GM19099 (cell line): ENCODE results near the gene LRRC74A.

Experiments
- POLR2A ChIP-seq: IDR thresholded peaks from 3 replicates; pipeline ENCODE4 v1.6.1; 2011; ENCODE audit warnings: low read depth; ENCODE audit not compliant: insufficient read length; ENCODE audit errors: extremely low read depth

Gene LRRC74A

DNA sequence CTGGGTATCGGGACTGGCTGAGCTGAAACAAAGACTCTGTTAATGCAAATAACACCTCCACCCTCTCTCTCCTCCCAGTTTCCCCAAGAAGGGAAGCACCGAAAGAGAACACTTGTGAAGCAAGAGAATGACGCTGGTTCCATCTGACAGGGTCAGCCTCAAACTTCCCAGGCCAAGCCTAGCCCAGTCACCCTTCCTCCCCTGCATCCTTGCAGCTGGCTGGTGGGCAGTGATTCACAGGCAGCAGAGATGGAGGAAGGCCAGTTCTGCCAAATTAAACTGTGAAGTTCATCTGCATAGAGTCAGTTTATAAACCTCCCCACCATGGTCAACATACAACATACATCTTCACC, 2.8 kb downstream of the LRRC74A start:
- TF ChIP-seq POLR2A = no peak

DNA sequence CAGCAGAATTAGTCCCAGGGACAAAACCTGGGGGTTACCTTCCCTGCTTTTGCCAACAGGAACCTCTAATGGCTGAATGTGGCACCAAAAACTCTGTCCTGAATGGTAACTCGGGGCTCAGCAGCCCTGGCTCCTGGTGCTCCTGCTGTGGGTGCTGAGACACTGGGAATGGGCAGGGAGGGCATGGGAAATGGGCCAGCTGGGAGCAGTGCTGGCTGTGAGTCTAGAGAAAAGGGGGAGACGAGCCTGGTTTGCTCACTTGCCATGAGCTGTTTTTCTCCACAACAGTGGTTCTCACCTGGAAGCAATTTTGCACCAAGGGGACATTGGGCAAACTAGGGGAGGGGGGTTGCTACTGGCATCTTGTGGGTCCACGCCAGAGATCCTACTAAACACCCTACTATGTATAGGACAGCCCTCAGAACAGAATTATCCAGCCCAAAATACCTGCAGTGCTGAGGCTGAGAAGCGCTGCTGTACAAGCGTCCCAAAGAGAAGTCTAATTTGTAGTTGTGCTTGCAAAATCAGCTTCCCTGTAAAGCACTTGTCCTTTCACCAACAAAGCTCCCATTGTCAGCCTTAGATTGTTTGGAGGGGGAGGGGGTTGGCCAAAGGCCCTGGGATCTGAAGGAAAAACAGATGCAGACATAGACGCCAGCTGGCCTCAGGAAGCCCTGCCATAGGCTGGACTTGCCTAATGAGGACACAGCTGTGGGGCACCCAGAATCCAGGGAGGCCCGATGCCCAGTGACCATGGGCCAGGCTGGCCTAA, 3.6 kb downstream of the LRRC74A start:
- TF ChIP-seq POLR2A = no peak

DNA sequence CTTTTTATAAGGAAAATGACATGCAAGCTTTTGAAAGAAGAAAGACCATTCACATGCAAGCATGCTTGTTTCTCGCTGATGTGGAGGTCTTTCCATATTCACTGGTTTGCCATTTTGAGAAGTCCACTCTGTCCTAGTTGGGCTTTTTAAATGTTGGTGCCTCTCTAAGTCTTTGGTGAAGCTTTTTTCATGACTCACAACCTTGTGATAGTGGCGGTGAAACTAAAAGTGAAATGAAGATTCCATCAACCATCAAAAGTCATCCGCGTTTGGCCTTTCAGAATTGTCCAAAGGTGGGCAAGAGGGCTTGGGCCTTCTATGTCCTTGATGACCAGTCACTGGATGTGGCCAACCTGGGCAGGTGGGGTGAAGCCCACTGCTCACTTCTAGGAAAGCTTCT, 4.3 kb downstream of the LRRC74A start:
- TF ChIP-seq POLR2A = no peak

DNA sequence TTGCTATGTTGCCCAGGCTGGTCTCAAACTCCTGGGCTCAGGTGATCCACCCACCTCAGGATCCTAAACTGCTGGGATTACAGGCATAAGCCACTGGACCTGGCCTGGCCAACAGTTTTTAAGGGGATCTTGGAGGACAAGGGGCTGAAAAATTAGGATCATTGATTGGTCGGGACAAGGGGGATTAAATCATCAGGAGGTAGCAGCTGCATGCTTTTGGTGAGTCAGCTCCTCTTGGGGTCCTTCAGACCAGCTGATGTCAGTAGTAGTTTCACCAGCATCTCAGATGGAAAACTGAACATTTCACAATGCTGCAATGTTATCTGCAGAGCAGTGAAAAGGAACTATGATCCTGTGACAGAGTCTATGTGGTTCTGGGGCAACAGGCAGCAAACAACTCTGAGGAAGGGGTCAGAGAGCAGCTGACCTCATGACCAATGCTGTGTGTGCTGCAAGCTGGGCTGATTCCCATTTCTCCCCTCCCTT, 6.3 kb downstream of the LRRC74A start:
- no peak for TF ChIP-seq POLR2A

DNA sequence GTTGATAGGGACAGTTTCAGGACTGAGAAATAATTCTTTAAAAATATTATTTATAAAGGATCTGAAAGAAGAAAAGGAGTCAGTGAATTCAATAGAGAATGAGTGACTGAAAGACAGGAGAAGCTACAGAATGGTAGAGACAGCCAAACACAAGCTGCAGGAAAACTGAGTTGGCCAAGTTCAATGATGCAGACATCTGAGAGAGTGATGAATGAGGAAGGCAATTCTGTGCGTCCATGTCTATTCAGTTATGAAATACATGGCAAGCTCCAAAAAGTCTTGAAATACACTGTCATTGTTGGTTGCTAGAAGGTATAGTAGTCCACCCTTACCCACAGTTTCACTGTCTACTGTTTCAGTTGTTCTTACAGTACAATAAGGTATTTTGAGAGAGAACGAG, 6.8 kb downstream of the LRRC74A start:
- no peak for TF ChIP-seq POLR2A

DNA sequence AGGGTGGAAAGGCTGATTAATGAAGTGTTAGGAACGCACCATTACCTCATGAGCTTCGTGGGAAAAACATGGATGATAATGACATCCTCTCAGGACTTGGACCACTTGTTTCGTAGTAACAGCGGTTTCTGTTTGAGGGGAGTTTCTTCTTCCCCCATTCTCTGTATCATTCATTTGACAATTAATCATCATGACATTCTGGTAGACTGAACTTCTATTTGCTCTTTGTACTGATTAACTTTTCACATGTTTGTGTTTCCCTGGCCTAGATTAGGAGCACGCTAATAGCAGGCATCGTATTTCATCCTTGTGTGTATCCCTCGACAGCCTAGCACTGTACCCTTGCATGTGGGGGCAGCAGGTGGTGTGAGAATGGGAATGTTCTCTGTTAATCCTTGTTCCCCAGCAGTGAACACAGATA, 8.0 kb downstream of the LRRC74A start:
- TF ChIP-seq POLR2A = no peak

DNA sequence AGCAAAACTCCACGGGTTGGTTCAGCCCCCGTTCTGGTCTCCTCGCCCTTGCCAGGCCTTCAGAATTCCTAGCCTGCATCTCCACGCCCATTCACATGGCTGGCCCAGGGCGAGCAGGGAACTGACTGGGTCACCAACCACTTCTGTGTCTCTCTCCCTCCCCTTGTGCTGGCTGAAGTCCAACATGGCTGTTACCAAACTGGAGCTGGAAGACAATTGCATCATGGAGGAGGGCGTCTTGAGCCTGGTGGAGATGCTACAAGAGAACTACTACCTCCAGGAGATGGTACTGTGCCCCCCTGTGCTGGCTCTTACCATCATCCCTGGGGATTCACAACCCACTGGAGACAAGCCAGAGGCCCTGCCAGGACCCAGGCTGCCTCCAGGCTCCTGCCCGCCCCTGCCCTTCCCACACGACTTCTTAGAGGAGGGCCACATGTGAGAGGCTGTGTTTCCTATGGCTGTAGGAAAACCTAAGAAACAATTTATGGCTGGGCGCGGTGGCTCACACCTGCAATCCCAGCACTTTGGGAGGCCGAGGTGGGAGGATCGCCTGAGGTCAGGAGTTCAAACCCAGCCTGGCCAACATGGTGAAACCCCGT, 9.9 kb downstream of the LRRC74A start:
- TF ChIP-seq POLR2A = no peak

DNA sequence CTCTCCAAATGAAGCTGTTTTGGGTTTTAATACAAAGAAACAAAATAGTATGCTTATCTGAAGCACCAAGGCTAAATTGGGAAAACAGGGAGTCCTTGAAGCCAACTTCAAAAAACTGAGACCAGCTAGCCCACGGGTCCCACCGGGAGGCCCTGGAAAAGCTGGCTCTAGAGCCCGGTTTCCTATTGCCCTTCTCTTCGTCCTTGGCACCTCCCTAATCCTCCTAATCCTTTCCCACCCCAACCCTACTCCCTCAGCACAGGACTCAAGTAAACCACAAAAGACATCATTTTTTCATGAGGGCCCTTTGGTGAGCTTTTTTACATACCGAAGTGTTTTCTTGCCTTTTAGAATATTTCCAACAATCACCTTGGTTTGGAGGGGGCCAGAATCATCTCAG, 11.3 kb downstream of the LRRC74A start:
- TF ChIP-seq POLR2A = no peak

DNA sequence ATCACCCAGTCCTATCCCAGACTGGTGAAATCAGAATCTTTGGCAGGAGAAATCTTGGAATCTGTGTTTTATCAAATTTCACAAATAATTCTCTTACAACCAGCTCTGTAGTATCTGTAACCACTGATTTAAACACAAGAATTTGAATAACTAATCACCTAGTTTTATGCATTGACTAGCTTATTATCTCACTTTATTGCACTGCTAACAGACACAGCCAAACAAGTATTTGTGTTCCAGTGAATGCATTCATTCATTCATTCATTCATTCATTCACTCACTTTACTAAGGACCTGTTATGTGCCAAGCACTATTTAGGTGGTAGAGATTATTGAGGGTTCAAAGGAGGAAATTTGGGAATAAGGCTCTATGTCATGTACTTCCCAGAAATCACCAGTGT, 16.2 kb downstream of the LRRC74A start:
- TF ChIP-seq POLR2A = no peak

DNA sequence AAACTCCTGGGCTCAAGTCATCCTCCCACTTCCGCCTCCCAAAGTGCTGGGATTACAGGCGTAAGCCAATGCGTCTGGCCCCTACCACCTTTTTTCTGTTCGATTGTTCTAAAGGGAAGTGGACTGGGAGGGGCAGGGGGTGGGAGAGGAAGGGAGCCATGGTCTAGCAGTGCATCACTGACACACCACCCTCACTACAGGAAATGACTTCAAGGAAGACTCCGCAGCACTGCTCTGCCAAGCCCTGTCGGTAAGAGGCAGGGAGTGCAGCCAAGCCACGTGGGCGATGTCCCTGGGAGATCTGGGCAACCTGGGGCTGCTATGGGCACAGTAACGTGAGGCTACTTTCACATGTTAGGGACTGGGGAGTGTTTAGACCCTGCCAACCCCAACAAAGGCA, 18.0 kb downstream of the LRRC74A start:
- TF ChIP-seq POLR2A = no peak

DNA sequence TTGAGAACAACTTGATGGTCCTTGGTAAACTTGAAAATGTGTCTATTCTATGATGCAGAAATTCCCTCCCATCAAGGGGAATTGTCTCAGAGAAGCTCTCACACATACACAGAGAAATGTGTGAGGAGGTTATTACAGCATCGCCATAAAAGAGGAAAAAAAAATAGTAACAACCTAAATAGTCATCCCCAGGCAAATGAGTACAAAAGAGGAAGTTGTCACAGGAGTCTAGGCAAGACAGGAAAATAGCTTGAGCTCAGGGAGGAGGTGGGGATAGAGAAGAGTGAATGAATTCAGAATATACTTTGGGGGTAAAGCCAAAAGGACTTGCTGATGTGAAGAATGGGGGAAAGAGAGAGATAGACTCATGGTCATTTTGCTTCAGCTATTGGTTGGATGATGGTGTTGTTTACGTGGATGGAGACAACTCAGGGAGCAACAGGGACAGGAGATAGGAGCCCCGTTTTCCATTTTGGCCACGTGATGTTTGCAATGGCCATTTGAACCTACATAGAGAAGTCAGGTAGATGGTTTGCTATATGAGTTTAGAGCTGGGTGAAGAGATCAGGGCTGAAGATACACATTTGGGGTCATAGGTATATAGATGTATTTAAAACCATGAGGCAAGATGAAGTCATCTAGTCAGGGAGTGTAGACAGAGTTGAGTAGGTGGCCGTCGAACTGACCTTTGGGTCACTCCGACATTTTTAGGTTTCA, 20.3 kb downstream of the LRRC74A start:
- no peak for TF ChIP-seq POLR2A

DNA sequence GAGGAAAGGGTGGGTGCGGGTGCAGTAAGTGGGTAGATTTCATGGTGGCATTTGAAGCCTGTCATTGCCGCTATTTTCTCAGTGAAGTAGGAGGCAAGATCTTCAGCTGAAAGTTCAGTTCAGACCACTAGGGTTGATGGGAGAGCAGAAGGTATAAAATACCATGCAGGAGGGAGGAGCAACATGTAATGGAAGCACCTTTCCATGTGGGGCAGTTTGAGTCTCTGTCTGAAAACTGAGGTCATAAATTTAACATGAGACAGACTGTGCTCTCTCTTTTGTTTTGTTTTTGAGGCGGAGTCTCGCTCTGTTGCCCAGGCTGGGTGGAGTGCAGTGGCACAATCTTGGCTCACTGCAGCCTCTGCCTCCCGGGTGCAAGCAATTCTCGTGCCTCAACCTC, 22.7 kb downstream of the LRRC74A start:
- TF ChIP-seq POLR2A = no peak

DNA sequence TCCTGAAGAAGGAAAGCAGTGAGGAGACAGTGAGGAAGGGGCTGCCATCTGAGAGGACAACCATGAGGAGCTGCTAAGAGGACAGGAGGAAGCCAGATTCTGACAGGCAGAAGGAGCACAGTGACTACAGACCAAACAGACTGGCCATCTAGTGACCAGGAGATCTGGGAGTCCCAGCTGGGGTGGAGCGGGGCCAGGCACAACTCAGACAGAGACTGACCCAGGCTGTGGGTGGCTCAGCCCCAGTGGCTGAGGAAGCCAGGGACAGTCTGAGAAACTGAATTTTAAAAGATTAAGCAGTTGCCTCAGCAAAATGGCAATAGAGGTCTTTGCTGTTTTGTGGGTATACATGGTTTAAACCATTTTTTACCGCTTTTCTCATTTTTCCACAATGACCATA, 28.9 kb downstream of the LRRC74A start:
- TF ChIP-seq POLR2A = no peak

DNA sequence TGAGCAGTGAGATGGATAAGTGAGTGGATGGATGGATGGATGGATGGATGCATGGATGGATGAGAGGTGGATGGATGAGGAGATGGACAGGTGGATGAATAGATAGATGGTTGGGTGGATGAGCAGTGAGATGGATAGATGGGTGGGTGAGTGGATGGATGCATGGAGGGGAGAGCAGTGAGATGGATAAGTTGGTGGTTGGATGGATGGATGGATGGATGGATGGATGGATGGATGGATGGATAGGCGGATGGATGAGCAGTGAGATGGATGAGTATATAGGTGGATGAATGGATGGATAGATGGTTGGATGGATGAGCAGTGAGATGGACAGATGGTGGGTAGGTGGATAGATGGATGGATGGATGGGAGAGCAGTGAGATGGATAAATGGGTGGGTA, 30.6 kb downstream of the LRRC74A start:
- no peak for TF ChIP-seq POLR2A

DNA sequence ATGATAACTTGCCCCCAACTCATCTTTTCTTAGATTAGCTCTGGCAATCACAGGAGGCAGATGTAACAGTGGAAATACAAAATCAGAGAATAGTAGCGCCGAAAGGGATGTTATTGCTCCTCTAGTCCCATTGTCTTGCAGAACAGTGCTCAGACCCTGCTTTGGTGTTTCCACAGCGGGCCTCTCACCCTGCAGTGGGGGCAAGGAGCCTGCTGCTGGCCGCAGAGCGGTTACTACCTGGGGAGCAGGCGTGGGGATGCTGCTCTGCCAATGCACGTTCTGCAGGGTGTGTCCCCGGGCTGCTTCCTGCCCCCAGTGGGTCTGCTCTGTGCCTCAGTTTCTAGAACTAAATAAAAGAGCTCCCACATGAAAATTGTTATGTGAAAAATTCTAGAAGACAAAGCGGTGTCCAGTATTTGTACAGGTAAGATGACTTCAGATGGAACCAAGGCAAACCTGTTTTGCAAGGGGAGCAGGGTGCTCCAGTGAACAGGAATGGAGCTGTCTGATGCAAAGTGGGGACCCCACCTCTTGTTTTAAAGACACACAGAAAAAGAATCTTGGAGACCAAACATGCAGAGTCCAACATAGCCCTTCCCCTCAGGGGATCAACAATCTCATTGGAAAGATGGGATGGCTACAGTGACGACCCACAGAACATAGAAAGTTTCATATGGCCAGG, 35.5 kb downstream of the LRRC74A start:
- TF ChIP-seq POLR2A = no peak

DNA sequence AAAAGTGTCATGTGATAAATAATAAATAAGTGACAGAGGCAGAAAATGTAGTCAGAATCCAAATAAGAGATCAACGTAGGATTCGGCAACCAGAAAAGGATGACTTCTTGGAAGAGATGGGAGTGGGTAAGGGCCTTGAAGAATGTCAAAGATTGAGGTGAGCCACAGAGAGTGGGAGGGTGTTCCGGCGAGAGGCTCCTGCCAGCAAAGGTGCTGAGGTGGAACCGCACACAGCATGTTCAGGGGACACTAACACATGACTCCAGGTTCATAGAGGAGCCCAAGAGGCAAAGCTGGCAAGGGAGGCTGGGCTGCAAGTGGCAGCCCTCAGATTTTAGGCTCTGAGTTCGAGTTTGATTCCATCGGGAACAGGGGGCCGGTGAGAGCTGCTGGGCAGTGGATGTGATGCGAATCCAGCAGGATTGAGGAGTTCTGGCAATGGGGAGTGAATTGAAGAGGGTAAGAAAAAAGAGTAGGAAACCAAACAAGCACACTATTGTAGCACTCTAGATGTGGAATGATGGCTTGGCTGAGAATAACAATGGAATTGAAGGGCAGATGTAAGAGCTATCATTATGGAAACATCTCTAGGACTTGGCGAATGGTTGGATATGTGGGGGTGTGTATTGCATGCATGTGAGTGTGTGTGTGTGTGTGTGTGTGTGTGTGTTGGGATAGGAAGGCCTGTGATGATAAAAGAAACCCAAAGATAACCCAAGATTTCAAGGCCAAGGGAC, 36.5 kb downstream of the LRRC74A start:
- TF ChIP-seq POLR2A = no peak
